HG02610 (cell line): ENCODE data around the gene TAAR8.
"Not testable (repeated sequence)": the region's sequence is repeated elsewhere in the genome, so short reads cannot be mapped to it uniquely, and the experiment has no call there.

Experiments used
- ATAC-seq: cut with Tn5 transposase; IDR thresholded peaks from one replicate; pipeline ENCODE4 v1.9.1; 2021; ENCODE audit warnings: mild to moderate bottlenecking, moderate library complexity; ENCODE audit not compliant: unreplicated experiment

The TAAR8 gene

DNA sequence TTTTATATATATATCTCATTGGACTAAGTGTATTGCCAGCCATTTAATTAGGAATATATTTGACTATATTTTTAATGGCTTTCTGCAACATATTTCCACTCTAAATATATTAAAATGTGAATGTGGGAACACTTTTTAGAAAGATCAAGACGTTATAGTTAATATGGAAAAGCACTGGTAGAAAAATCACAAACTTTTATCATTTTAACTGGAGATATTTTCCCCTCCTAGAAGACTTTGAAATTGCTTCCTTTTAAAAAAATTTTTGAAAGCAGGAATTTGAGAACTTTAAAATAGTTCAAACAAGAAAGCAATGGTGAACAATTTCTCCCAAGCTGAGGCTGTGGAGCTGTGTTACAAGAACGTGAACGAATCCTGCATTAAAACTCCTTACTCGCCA, 14.5 kb upstream of the TAAR8 start, which contains the start of gene TAAR9:
Gene TAAR9, plus strand, starts transcription at position 301 of the 400 bp plus-strand sequence. Its CDS starts 13 bp downstream, at position 314.
- no peak for ATAC-seq

DNA sequence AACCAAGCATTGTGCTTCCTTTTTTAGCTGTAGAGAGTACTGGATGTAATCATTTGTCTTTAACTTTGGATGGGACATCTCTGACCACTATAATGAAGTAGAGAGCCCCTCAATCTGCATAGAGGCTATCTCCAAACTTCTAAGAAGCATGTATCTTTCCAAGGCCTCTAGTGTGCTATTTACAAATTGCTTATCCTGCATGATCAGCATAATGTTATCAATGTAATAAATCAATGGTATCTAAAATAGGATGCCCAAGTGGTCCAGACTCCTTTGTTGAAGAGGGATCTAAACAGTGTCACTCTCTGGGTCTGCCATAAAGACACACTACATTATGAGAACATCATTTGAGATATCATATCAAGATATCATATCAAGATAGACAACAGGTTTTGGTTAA, 7.6 kb upstream of the TAAR8 start:
- no peak for ATAC-seq

DNA sequence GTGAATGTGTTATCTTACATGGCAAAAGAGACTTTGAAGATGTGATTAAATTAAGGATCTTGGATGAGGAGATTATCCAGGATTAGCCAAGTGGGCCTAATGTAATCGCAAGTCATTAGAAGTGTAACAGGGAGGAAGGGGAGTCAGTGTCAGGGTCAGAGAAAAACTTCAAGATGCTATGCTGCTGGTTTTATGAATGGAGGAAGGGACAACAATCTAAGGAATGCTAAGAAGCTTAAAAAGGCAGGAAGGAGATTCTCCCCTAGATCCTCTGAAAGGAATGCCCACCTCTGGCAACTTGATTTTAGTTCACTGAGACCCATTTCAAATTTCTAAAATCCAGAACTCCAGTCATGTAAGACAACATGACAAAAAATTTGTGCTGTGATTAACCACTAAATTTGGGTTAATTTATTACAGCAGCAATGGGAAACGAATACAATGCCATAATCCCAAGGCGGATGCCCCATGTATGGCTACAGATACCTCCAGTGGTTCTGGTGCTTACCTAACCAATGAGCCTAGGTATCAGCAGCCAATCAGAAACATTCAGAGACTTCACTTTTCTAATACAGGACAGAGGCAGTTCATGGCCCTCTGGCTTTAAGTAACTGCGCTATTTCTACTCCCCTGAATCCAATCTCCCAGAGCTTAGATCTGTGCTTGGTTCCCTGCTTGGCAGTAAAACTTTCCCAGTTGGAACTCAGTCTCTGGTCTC, 3.6 kb upstream of the TAAR8 start:
- no peak for ATAC-seq

DNA sequence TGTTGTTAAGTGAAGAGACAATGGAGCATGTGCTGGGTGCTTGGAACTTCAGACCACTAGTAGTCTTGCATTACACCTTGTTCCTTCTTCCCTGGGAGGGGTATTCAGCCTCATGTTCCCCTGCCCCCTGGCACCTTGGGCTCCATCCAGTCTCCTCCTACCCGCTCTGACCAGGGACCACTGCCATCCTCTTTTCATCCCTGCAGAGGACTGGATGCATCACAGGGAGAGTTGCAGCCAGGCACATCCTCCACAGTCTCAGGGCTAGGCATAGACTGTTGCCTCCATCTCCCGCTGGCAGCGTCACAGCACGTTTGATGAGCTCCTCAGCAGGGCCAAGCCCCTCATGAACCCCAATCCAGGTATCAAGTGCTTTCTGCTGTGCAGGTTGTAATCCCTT, 1.3 kb upstream of the TAAR8 start:
- no peak for ATAC-seq

DNA sequence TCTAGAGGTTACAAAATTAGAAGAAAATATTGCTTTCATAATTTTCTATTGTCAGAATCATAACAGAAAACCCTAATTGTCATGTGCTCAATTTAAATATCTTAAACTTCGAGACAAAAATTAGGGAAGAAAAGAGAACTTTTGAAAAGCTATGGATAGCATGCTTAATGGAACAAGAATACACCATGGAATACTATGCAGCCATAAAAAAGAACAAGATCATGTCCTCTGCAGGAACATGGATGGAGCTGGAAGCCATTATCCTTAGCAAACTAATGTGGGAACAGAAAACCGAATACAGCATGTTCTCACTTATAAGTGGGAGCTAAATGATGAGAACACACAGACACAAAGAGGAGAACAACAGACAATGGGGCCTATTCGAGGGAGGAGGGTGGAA, 7.6 kb downstream of the TAAR8 start:
- ATAC-seq, result not testable (repeated sequence)

DNA sequence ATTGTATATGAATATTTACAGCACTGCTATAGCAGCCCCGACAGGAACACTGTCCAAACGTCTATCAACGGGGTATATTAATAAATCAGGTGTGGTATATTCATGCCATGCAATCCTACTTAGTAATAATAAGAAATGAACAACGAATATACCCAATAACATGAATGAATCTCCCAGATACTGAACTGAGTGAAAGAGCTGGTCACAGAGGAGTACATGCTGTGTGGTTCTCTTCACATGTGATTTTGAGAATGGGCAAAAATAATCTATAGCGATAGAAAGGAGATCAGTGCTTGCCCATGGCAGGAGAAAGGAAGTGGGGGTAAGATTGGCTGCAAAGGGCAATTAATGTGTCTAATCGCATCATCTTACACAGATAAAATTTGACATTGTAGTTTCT, 13.9 kb downstream of the TAAR8 start:
- ATAC-seq, result no peak

DNA sequence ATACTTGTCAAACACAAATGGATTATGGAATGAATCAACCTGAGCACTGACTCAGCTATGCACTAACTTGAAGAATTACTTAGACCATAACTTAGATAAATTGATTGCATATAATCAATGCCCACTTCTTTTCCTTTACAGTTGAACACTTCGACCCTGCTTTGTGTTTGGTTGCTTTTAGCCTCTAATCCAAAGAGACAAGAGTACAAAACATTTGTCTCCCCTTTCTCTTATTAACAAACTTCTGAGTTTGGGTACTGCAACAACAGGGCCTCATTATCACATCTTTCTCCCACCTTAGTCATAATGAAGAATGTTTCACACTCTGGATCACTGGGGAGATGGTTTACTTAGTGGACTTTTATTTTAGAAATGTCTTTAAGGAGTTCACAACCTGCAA, 15.1 kb downstream of the TAAR8 start:
- no peak for ATAC-seq

DNA sequence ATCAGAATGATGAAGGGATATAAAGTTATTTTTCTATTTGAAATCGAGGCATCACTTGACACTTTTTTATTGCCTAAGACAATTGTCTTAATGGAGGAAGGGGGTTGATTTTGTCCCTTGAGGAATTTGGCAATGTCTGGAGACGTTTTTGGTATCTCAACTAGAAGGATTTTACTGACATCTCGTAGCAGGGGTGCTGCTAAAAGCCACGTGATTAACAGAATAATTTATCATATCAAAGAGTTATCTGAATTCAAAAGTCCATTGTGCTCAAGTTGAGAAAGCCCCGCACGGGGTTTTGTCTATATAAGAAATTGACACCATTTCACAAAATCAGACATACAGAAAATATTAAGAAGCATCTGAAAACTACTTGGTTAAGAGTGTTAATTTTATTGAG, 16.1 kb downstream of the TAAR8 start:
- no peak for ATAC-seq

DNA sequence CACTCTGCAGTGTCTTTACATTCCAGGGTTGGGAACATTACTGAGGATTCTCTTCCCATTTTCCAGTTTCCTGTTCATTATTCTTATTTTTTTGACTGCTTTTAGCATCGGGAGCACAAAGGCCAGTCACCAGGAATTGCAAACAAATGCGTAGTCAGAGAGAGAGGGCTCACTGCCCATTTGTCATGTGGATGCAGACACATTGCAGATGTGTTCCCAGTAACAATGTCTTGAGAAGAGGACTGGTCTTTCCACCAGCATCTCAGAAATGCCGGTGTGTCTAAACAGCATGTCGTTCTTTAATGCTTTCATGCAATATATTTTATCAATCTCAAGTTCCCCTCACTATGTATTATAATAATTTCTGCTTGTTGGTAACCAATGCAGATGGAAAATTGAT, 16.7 kb downstream of the TAAR8 start:
- no peak for ATAC-seq

DNA sequence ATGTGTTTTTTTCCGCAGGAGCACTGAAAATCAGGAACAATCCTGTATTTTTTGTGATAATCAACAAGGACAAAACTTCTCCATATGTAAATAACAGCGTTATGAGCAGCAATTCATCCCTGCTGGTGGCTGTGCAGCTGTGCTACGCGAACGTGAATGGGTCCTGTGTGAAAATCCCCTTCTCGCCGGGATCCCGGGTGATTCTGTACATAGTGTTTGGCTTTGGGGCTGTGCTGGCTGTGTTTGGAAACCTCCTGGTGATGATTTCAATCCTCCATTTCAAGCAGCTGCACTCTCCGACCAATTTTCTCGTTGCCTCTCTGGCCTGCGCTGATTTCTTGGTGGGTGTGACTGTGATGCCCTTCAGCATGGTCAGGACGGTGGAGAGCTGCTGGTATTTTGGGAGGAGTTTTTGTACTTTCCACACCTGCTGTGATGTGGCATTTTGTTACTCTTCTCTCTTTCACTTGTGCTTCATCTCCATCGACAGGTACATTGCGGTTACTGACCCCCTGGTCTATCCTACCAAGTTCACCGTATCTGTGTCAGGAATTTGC, 17.8 kb downstream of the TAAR8 start, which contains the start of gene TAAR6:
Gene TAAR6, plus strand, starts transcription at position 102 of the 557 bp plus-strand sequence. Its CDS starts 0 bp downstream, at position 102.
- no peak for ATAC-seq

DNA sequence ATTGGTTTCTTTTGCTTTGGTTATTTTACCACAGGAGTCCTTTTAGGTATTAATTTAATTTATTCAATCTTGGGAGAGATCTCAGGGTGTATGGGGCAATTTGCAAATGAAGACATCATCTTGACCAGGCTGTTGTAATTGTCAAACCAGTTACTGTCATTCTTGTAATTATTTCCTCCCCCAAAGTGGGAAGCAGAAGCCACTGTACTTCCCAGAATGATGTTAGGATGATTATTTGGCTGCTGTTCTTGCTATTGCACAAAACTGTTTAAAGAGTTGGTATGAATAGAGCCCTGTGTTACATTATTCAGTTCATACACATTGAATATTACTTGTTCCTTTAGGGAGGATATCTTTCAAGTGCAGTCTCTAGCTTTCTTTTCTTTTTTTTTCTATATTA, 19.3 kb downstream of the TAAR8 start:
- ATAC-seq, result no peak

DNA sequence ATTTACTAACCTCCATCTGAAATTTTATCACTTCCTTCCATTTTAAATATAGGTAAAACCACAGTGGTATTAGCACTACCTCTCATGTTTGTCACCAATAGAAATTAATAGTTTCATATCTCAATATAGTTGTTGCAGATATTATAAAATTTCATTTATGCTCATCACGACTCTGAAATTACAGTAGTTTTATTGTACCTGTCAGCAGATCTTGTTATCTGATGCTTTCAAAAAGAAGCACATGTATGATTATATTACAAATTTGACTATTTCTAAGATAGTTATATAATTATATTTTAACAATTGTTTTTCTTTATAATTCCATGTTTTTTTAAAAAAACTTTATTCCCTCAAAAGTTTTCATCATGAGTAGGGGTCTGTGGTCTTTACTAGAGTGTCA, 32.2 kb downstream of the TAAR8 start:
- no peak for ATAC-seq

DNA sequence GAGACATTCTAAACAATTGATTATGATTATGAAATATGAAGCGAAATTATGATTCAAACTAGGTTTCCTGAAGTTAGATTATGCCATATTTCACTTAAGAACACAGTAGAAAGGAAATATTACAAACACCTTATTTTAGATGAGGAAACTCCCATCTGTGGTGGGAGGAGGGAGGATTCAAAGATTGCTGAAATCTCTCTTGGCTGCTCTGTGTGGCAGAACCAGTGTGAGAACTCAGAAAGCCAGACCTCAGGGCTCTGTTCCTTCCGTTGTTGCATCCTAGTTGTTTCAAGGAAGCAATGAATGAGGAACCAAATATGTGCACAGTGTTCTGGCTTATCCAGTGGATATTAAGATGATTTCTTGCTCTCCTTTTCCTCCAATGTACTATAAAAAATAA, 35.0 kb downstream of the TAAR8 start:
- ATAC-seq, result no peak

DNA sequence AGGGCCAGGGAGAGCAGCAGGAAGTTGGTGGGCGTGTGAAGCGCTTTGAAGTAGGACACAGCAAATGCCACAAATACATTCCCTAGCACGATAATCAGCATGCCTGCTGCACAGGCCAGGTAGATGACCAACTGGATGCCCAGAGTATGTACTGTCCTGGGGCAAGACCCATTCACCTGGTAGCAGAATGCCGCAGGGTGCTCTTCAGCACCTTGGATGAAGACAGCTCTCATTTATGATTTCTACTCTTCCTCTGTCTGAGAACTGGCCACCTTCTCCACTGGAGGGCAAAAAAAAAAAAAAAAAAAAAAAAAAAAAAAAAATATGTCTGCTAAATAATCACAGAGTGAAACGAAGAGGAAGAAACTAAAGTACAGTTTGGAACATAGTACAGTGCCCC, 37.0 kb downstream of the TAAR8 start, which contains the start of gene TAAR5:
Gene TAAR5, minus strand, starts transcription at position 288 of the 400 bp plus-strand sequence. Its CDS starts 55 bp downstream, at position 233.
- ATAC-seq, result no peak

DNA sequence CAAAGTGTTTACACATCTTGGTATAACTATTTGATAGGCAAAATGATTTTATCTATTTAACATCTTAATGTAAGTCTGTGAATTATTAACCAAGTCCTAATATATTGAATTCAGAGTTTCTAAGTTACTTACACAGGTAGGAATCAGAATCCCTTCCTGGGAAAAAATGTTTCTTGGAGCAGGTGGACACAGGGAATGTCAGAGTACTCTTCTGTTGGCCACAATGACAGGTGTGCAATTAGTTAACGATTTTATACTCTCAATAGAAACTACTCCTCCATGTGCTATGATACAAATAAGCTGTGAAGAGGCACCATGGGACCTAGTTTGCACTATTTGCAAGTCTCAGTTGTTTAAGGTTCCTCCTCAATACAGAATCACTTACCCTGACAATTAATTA, 37.9 kb downstream of the TAAR8 start:
- no peak for ATAC-seq

DNA sequence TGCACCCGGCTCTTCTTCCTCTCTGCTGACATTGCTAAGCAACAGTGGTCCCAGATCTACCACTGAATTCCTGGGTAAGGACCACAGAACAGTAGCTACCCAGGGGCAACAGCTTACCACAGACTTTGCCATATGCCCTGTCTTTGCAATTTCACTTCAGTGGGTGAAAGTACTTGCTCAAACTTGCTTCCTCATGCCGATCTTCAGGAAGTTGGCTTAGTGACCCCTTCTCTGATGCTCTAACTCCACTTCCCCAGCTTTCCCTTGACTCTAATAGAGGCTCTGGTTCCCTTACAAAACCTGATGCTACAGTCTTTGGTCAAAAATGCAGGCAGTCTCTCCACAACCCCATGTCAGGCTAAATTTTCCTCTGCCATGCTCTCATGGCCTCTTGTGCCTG, 40.4 kb downstream of the TAAR8 start:
- ATAC-seq, result no peak

DNA sequence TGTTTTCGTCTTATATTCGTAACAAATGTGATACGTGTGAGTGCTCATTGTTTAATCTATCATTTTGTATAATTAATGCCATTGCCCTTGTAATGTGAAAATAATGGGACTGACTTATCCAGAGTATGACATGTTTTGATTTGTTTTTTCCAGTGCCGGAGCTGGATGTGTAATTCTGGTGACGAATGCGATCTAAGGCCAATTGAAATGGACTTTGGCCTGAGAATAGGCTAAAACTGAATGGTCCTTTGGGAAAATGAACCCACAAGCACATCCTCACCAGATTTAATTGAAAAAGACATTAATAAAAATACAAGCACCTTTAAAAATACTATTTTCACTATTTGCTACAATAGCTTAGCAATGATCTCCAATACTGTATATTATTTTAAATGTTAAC, 43.7 kb downstream of the TAAR8 start:
- no peak for ATAC-seq

DNA sequence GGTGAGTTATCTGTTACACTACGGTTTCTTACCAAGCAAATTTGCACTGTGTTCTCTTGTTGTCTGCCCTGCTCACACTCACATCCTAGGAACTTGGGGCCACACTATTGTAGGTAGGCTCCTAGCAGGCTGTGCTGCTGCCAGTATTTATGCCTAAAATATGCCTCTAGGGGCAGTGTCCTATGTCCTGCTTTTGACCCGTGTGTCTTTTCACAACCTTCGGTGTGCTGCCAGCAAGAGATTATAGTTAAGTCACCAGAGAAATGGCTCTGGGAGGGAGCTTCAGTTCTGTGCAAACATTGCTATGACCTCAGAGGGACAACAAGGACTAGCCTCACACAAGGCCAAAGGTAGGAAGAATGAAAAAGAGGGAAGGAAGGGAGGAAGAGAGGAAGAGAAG, 46.0 kb downstream of the TAAR8 start:
- ATAC-seq, result no peak

DNA sequence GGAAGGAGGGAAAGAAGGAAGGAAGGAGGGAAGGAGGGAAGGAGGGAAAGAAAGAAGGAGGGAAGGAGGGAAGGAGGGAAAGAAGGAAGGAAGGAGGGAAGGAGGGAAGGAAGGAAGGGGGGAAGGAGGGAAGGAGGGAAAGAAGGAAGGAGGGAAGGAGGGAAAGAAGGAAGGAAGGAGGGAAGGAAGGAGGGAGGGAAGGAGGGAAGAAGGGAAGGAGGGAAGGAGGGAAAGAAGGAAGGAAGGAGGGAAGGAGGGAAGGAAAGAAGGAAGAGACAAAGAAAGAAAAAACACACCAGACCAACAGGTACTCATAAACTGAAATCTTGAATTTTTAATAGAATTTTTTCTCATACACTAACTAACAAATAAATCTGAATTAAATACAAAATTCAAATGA, 48.4 kb downstream of the TAAR8 start:
- ATAC-seq, result not testable (repeated sequence)
